ENCODE measurements around the gene CSGALNACT2. TPM values are rescaled to one million over a fixed set of nuclear protein-coding genes. Genes with fewer than 3 reads are reported as not detected.

Gene CSGALNACT2
- total and polyA plus RNA-seq, 2 experiments from 2014 or later = 17.4 to 27.8 TPM

- H3K27me3 ChIP-seq (replicated peaks; ENCODE audit: insufficient read depth) = no peaks in the 10 kb centered on the region
- DNase-seq = no peak
- H4K20me1 ChIP-seq (ENCODE audit: insufficient read depth) = peaks cover 7% of the 10 kb centered on the region
- no peak overlapping the region for H3K4me3 ChIP-seq
- no peaks in the 10 kb centered on the region for H3K9me2 ChIP-seq (ENCODE audit: insufficient read depth)
- no peaks in the 10 kb centered on the region for H3K9me3 ChIP-seq (ENCODE audit: low read depth)
- no peak overlapping the region for H3K27ac ChIP-seq
- H3K9ac ChIP-seq = no peak overlapping the region
- H3K4me1 ChIP-seq (ENCODE audit: insufficient read depth) = peaks cover 9% of the 10 kb centered on the region; the same call in 1 of the 2 replicates
- H2AFZ ChIP-seq = no peak overlapping the region
- H3F3A ChIP-seq (ENCODE audit: insufficient read depth) = 0 out of 2 replicates have a peak, but pooled peaks cover 3% of the 10 kb centered on the region
- 61 to 67% methylated on average over 2 of the region's 2 CpGs for WGBS, 2 experiments (ENCODE audit: low coverage in 1 of 2, low lambda C conversion rate in 2 of 2, missing lambda C conversion rate in 2 of 2)
- peaks cover 4% of the 10 kb centered on the region; the same call in 1 of the 2 replicates for H3K36me3 ChIP-seq (ENCODE audit: low read depth)
- no peak overlapping the region for H3K4me2 ChIP-seq (ENCODE audit: unreplicated experiment)
- H3K79me2 ChIP-seq (ENCODE audit: insufficient read depth) = peaks cover 100% of the 10 kb centered on the region
- in situ Hi-C loops (cut with MboI) = no loop called here
- TF ChIP-seq EZH2 (IDR thresholded peaks at IDR 0.05; ENCODE audit: insufficient read depth, poor library complexity, severe bottlenecking) = no peak
- TF ChIP-seq EZH2phosphoT487 (IDR thresholded peaks at IDR 0.05; ENCODE audit: insufficient read depth, low read depth) = no peak
These were observed 15.7 kb downstream of the CSGALNACT2 start for GRCh38 chr10:43153901-43154300.

- Histone ChIP-seq H3K9me3 (ENCODE audit: low read depth) (no peaks in the 10 kb centered on the region), H3K79me2 (ENCODE audit: insufficient read depth) (peaks cover 98% of the 10 kb centered on the region), H4K20me1 (ENCODE audit: insufficient read depth) (peaks cover 7% of the 10 kb centered on the region), H3K36me3 (ENCODE audit: low read depth) (peaks cover 4% of the 10 kb centered on the region; the same call in 1 of the 2 replicates), H3K4me2 (ENCODE audit: unreplicated experiment) (no peak overlapping the region), H3F3A (ENCODE audit: insufficient read depth) (peaks cover 17% of the 10 kb centered on the region), H3K27ac (no peak overlapping the region), H3K4me3 (no peak overlapping the region), H3K9me2 (ENCODE audit: insufficient read depth) (no peaks in the 10 kb centered on the region), H3K27me3 (replicated peaks; ENCODE audit: insufficient read depth) (no peaks in the 10 kb centered on the region), H2AFZ (no peak overlapping the region), H3K4me1 (ENCODE audit: insufficient read depth) (peaks cover 20% of the 10 kb centered on the region), H3K9ac (no peak overlapping the region)
- TF ChIP-seq EZH2 (IDR thresholded peaks at IDR 0.05; ENCODE audit: insufficient read depth, poor library complexity, severe bottlenecking) (no peak), EZH2phosphoT487 (IDR thresholded peaks at IDR 0.05; ENCODE audit: insufficient read depth, low read depth) (no peak)
- WGBS, 2 experiments (ENCODE audit: low coverage in 1 of 2, low lambda C conversion rate in 2 of 2, missing lambda C conversion rate in 2 of 2) = 94 to 100% methylated on average over 2 of the region's 2 CpGs
- no peak for DNase-seq
- in situ Hi-C loops (cut with MboI) = no loop called here
These were observed 17.0 kb downstream of the CSGALNACT2 start for GRCh38 chr10:43155221-43155620.

GRCh38 chr10:43155741-43156140 lies 17.5 kb downstream of the CSGALNACT2 start:
- Histone ChIP-seq H3F3A (ENCODE audit: insufficient read depth) (peaks cover 20% of the 10 kb centered on the region), H3K9me3 (ENCODE audit: low read depth) (no peaks in the 10 kb centered on the region), H3K4me3 (no peak overlapping the region), H3K27me3 (replicated peaks; ENCODE audit: insufficient read depth) (no peaks in the 10 kb centered on the region), H2AFZ (no peak overlapping the region), H3K4me2 (ENCODE audit: unreplicated experiment) (no peak overlapping the region), H3K9me2 (ENCODE audit: insufficient read depth) (no peaks in the 10 kb centered on the region), H4K20me1 (ENCODE audit: insufficient read depth) (peaks cover 7% of the 10 kb centered on the region), H3K4me1 (ENCODE audit: insufficient read depth) (peaks cover 24% of the 10 kb centered on the region), H3K79me2 (ENCODE audit: insufficient read depth) (peaks cover 92% of the 10 kb centered on the region), H3K36me3 (ENCODE audit: low read depth) (peaks cover 4% of the 10 kb centered on the region; the same call in 1 of the 2 replicates), H3K27ac (no peak overlapping the region), H3K9ac (no peak overlapping the region)
- 97 to 100% methylated on average over 1 of the region's 1 CpG for WGBS, 2 experiments (ENCODE audit: low coverage in 1 of 2, low lambda C conversion rate in 2 of 2, missing lambda C conversion rate in 2 of 2)
- DNase-seq = no peak
- no peak for TF ChIP-seq EZH2 (IDR thresholded peaks at IDR 0.05; ENCODE audit: insufficient read depth, poor library complexity, severe bottlenecking)
- TF ChIP-seq EZH2phosphoT487 (IDR thresholded peaks at IDR 0.05; ENCODE audit: insufficient read depth, low read depth) = no peak
- in situ Hi-C loops (cut with MboI) = no loop called here

GRCh38 chr10:43156590-43157341 lies 18.5 kb downstream of the CSGALNACT2 start:
- H3K4me3 ChIP-seq = no peak overlapping the region
- in situ Hi-C loops (cut with MboI) = no loop called here
- H3K9me2 ChIP-seq (ENCODE audit: insufficient read depth) = no peaks in the 10 kb centered on the region
- peaks cover 85% of the 10 kb centered on the region for H3K79me2 ChIP-seq (ENCODE audit: insufficient read depth)
- no peak overlapping the region for H2AFZ ChIP-seq
- H3F3A ChIP-seq (ENCODE audit: insufficient read depth) = peaks cover 30% of the 10 kb centered on the region
- H3K36me3 ChIP-seq (ENCODE audit: low read depth) = peaks cover 4% of the 10 kb centered on the region; the same call in 1 of the 2 replicates
- H3K27me3 ChIP-seq (replicated peaks; ENCODE audit: insufficient read depth) = no peaks in the 10 kb centered on the region
- no peak overlapping the region for H3K9ac ChIP-seq
- H4K20me1 ChIP-seq (ENCODE audit: insufficient read depth) = peaks cover under 1% of the 10 kb centered on the region
- H3K27ac ChIP-seq = no peak overlapping the region
- TF ChIP-seq EZH2 (IDR thresholded peaks at IDR 0.05; ENCODE audit: insufficient read depth, poor library complexity, severe bottlenecking) = no peak
- no peak for TF ChIP-seq EZH2phosphoT487 (IDR thresholded peaks at IDR 0.05; ENCODE audit: insufficient read depth, low read depth)
- H3K9me3 ChIP-seq (ENCODE audit: low read depth) = no peaks in the 10 kb centered on the region
- no peak for DNase-seq
- 52 to 60% methylated on average over 9 of the region's 9 CpGs for WGBS, 2 experiments (ENCODE audit: low coverage in 1 of 2, low lambda C conversion rate in 2 of 2, missing lambda C conversion rate in 2 of 2)
- H3K4me2 ChIP-seq (ENCODE audit: unreplicated experiment) = no peak overlapping the region
- H3K4me1 ChIP-seq (ENCODE audit: insufficient read depth) = peaks cover 34% of the 10 kb centered on the region

Measured in GM23248 (cell line).